Measurements from ENCODE around the gene ROPN1B.
"Not testable (repeated sequence)": the region's sequence is repeated elsewhere in the genome, so short reads cannot be mapped to it uniquely, and the experiment has no call there.

DNA sequence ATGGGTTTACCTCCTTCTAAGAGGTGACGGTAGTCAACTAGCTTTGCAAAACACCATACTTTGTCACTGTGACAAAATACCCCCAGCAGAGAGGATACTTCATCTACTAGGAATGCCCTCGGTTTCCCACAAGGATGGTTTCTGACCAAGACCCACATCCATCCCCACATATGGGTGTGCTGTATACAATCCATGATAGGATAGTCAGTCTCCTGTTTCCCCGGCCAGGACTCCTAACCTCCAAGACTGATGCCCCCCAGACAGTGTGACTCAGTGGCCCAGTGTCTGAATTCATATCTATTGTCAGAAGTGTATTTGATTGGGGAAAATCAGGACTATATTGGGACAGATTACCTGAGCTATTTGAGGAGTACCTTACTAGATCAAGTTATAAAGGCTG, 17.8 kb upstream of the ROPN1B start:
- TF ChIP-seq, protein P1, sequence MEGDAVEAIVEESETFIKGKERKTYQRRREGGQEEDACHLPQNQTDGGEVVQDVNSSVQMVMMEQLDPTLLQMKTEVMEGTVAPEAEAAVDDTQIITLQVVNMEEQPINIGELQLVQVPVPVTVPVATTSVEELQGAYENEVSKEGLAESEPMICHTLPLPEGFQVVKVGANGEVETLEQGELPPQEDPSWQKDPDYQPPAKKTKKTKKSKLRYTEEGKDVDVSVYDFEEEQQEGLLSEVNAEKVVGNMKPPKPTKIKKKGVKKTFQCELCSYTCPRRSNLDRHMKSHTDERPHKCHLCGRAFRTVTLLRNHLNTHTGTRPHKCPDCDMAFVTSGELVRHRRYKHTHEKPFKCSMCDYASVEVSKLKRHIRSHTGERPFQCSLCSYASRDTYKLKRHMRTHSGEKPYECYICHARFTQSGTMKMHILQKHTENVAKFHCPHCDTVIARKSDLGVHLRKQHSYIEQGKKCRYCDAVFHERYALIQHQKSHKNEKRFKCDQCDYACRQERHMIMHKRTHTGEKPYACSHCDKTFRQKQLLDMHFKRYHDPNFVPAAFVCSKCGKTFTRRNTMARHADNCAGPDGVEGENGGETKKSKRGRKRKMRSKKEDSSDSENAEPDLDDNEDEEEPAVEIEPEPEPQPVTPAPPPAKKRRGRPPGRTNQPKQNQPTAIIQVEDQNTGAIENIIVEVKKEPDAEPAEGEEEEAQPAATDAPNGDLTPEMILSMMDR (IDR thresholded peaks at IDR 0.05), result not testable (repeated sequence)
- TF ChIP-seq POLR2A, EP300 (IDR thresholded peaks at IDR 0.05): not testable (repeated sequence)
